DMS79 (cell line): ENCODE data around the gene DUSP9.
"Not testable (repeated sequence)": the region's sequence is repeated elsewhere in the genome, so short reads cannot be mapped to it uniquely, and the experiment has no call there.

Experiments
- DNase-seq: peaks from one replicate; lab custom pipeline; 2025; lab: John Stamatoyannopoulos, UW

Gene DUSP9

GRCh38 chrX:153693216-153694086 lies 46.4 kb downstream of the DUSP9 start:
- no peak for DNase-seq

- DNase-seq, result not testable (repeated sequence)
These were observed 47.3 kb downstream of the DUSP9 start for GRCh38 chrX:153694256-153694655.

GRCh38 chrX:153694687-153695270 lies 47.8 kb downstream of the DUSP9 start:
- no peak for DNase-seq

GRCh38 chrX:153696100-153696499 lies 49.1 kb downstream of the DUSP9 start:
- no peak for DNase-seq

GRCh38 chrX:153696538-153696937 lies 49.5 kb downstream of the DUSP9 start:
- DNase-seq, result not testable (repeated sequence)

GRCh38 chrX:153696986-153697722 lies 50.2 kb downstream of the DUSP9 start:
- DNase-seq, result not testable (repeated sequence)

GRCh38 chrX:153697924-153698865 lies 51.2 kb downstream of the DUSP9 start:
- DNase-seq, result no peak

- not testable (repeated sequence) for DNase-seq
These were observed 52.3 kb downstream of the DUSP9 start for GRCh38 chrX:153699210-153699783.

- not testable (repeated sequence) for DNase-seq
These were observed 52.9 kb downstream of the DUSP9 start for GRCh38 chrX:153699784-153700371.

- no peak for DNase-seq
These were observed 53.5 kb downstream of the DUSP9 start for GRCh38 chrX:153700376-153700945.
